Stimulated activated CD4-positive, alpha-beta T cell treated with anti-CD3 and anti-CD28 coated beads, TNF-alpha, amount 100 ng/mL, for 24 hours (primary cell): Measurements from ENCODE around the gene ESYT2.

Experiments
- DNase-seq, 3 experiments: peaks; one replicate each; pipeline ENCODE4 v3.0.0-alpha.2; 2020; ENCODE audit warnings: low read depth in 3 of 3

ESYT2 gene

GRCh38 chr7:158745057-158745715 is 84.1 kb downstream of the ESYT2 start:
- no peak for DNase-seq

DNA sequence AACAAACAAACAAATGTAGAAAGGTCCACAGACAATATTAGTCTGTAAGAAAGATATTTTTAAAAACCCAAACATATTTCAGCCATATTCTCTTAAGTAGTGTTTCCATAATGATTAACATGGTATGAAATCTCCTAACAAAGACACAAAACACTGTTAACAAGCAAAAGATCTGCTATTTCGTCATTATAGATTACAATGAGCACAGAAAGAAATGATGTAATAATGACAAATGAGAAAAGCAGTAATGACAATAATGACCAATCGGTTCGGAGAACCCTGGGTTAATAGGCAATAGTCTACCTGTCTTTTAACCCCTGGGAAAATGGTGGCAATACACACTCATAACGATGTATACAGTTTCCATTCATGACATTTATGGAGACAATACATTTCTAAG is 85.2 kb downstream of the ESYT2 start:
- DNase-seq, result no peak

GRCh38 chr7:158743219-158743618 is 86.1 kb downstream of the ESYT2 start:
- no peak for DNase-seq

DNA sequence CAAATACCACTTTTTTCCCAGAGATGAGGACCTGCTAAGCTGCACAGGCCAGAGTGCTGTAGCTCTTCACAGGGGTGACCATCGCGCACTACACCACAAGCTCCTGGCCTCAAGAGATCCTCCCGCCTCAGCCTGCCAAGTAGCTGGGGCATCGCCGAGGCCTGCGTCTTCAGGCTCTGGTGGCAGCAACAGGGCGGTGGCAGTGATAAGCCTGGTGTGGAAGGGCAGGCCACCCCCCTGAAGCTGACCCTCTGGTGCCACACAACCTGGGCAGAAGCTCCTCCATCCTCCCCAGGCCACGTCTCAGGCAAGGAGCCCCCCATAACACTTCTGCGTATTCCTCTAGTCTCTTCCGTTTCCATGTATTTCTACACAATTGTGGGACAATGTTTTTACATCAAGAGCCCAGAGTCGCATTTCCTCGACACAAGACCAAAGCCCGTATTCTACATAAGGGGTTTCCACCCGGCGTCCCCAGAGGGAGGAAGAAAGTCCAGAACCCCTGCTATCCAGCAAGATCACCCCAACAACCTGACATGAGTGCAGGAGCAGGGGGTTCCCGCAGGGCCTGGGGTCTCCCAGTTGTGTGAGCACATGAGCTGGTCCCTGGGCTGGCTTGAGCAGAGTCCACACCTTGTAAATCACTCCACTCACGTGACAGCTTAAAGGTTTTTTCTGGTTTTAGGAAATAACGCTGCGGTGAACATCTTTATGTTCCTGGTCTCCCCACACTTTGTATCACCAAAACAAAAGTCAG is 87.1 kb downstream of the ESYT2 start:
- no peak for DNase-seq

DNA sequence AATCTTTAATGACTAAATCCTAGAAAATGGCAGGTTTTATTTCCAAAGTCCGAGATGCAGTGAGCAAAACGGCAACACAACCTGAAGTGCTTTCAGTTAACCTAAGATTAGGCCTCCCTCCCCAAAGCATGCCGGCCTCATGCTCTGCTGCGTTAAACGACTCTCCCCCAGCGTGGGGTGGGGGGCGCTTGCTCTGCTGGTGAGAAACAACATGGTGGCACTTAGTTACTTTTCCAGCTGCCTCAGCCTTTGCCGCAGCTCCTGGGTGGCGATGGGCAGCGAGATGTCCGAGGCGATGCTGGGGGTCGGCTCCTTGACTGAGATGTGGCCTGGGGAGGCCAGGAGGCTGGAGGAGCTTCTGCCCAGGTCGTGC is 88.0 kb downstream of the ESYT2 start:
- no peak for DNase-seq

- DNase-seq, result no peak
These were observed 88.5 kb downstream of the ESYT2 start for GRCh38 chr7:158740657-158741293.

GRCh38 chr7:158740013-158740656 is 89.2 kb downstream of the ESYT2 start:
- no peak for DNase-seq

DNA sequence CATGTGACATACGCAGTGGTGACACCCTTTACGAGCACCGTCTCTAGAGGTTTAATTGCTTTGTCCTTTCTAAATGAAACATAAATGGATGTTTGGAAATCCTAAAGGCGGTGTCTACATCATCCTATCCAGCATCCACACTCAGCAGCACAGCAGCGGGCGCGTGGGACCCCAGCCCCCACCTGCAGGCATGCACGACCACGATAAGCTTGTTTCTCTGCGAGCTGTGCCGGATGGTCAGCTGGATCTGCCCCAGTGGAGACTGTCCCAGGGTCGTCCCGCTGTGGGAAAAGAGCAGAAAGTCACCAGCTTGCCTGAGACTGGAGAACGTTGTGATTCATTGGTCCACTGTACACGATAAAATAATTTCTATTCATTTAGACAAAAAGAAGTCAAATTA is 90.5 kb downstream of the ESYT2 start:
- DNase-seq, result no peak

DNA sequence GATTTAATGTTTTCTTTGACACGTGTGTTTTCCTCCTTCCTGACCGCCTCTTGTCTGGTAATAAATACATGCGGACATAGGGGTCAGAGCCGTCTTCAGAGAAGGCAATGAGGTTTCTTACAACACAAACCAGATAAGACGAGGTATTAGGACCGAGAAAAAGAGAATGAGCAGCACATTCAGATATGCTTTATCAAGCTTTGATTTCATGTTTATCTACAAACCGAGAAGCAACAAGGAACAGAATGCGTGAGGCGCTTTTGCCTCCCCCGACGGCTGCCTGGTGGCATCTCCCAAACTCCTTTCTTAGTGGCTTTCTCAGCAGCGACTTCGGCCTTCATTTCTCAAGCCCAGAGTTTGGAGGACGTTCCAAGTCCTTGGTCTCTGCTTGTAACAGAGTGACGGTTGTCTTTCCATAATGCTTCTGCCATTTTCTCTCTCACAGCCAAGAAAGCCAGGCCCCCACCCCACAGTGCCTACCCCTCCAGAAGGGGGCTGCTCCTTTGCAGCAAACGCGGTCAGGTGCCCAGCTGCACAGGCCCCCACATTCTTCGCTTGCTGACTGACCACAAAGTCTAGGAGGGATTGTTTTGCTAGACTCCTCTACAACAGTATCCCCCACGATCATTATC is 92.1 kb downstream of the ESYT2 start:
- no peak for DNase-seq

- no peak for DNase-seq
These were observed 93.4 kb downstream of the ESYT2 start for GRCh38 chr7:158735935-158736334.

DNA sequence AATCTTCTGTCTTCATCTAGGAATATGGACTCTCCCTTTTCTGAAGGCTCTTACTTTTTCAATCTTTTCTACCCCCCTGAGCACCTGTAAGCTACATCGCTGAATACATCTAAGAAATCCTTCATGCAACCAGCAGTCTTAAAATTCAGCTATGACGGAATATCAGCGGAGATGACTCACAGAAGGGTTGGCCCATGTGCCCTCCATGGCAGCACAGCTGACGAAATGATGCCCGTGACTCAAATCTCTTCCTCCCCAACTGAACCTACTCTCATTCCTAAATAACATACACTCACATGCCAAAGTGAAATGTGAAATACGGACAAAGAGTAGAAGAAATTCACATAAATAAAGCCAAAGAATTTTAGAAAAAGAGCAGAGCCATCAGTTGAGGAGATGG is 94.4 kb downstream of the ESYT2 start:
- DNase-seq, result no peak

GRCh38 chr7:158733775-158734494 is 95.4 kb downstream of the ESYT2 start:
- no peak for DNase-seq

GRCh38 chr7:158733220-158733519 is 96.1 kb downstream of the ESYT2 start:
- DNase-seq, result no peak

- DNase-seq, result no peak
These were observed 96.7 kb downstream of the ESYT2 start for GRCh38 chr7:158732494-158733219.

GRCh38 chr7:158731761-158732160 is 97.5 kb downstream of the ESYT2 start:
- no peak for DNase-seq

- DNase-seq, result no peak
These were observed 98.6 kb downstream of the ESYT2 start for GRCh38 chr7:158730383-158731346.

DNA sequence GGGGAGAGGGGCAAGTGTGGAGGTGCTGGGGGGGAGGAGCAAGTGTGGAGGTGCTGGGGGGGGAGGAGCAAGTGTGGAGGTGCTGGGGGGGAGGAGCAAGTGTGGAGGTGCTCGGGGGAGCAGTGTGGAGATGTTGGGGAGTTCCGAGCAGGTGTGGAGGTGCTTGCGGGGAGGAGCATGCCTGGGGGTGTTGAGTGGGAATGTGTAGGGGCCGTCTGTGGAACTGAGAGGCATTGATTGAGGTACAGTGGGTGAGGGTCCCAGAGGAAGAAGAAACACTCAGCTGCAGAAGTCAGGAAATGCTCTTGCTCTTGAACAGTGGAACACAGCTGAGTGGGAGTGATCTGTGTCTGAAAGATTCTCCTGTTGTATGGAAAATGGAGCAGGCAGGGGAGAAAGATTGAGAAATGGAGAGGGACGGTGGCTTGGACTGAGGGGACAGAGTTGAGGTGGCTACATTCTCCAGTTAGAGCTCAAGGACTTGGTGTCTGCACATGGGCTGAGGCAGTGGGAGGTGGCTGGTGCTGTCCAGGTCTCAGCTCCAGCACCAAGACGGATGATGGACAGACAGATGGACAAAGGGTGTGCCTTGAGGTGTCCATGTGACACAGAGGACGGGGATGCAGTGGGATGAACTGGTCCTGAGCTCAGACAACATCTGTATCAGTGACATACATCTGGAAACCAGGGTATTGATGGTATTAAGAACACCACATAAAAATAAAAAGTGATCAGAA is 99.5 kb downstream of the ESYT2 start:
- no peak for DNase-seq

GRCh38 chr7:158728911-158729645 is 100.2 kb downstream of the ESYT2 start:
- no peak for DNase-seq
